Measurements from ENCODE around the gene PROM1.

The PROM1 gene

GRCh38 chr4:16027626-16028025, 56.2 kb downstream of the PROM1 start:
- no peak overlapping the region for H3K4me3 ChIP-seq (ENCODE audit: control insufficient read depth, low read depth, low read length)
- TF ChIP-seq CTCF (IDR thresholded peaks at IDR 0.05; ENCODE audit: control insufficient read depth, insufficient read depth, low read depth, low read length, missing control alignments): no peak
- DNase-seq (ENCODE audit: low read depth): no peak

GRCh38 chr4:16027114-16027513, 56.7 kb downstream of the PROM1 start:
- DNase-seq (ENCODE audit: low read depth): no peak
- TF ChIP-seq CTCF (IDR thresholded peaks at IDR 0.05; ENCODE audit: control insufficient read depth, insufficient read depth, low read depth, low read length, missing control alignments): no peak
- no peak overlapping the region for H3K4me3 ChIP-seq (ENCODE audit: control insufficient read depth, low read depth, low read length)

GRCh38 chr4:16026160-16026761, 57.6 kb downstream of the PROM1 start:
- no peak overlapping the region for H3K4me3 ChIP-seq (ENCODE audit: control insufficient read depth, low read depth, low read length)
- TF ChIP-seq CTCF (IDR thresholded peaks at IDR 0.05; ENCODE audit: control insufficient read depth, insufficient read depth, low read depth, low read length, missing control alignments): peak; percentile 66
- DNase-seq (ENCODE audit: low read depth): peak; percentile 25

GRCh38 chr4:16025268-16025667, 58.6 kb downstream of the PROM1 start:
- DNase-seq (ENCODE audit: low read depth): no peak
- no peak overlapping the region for H3K4me3 ChIP-seq (ENCODE audit: control insufficient read depth, low read depth, low read length)
- TF ChIP-seq CTCF (IDR thresholded peaks at IDR 0.05; ENCODE audit: control insufficient read depth, insufficient read depth, low read depth, low read length, missing control alignments): no peak

- TF ChIP-seq CTCF (IDR thresholded peaks at IDR 0.05; ENCODE audit: control insufficient read depth, insufficient read depth, low read depth, low read length, missing control alignments): no peak
- H3K4me3 ChIP-seq (ENCODE audit: control insufficient read depth, low read depth, low read length): no peak overlapping the region
- peak; percentile 16 for DNase-seq (ENCODE audit: low read depth)
Observed at GRCh38 chr4:16023776-16024408, 59.9 kb downstream of the PROM1 start.

GRCh38 chr4:16021804-16022560, 61.8 kb downstream of the PROM1 start:
- no peak for TF ChIP-seq CTCF (IDR thresholded peaks at IDR 0.05; ENCODE audit: control insufficient read depth, insufficient read depth, low read depth, low read length, missing control alignments)
- DNase-seq (ENCODE audit: low read depth): no peak

More at GRCh38 chr4:16021804-16022560, 61.8 kb downstream of the PROM1 start:
- no peak overlapping the region for H3K4me3 ChIP-seq (ENCODE audit: control insufficient read depth, low read depth, low read length)
